Measurements from ENCODE around the gene E2F2.

DNA sequence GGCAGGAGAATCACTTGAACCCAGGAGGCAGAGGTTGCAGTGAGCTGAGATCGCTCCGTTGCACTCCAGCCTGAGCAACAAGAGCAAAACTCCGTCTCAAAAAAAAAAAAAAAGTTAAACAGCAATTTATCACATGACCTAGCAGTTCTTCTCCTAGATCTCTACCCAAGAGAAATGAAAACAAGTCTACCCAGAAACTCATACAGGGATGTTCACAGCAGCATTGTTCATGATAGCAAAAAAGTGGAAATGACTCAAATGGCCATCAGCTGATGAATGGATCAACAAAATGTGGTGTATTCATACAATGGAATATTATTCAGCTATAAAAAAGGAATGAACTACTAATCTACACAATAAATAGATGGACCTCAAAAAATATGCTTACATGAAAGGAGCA, 40.4 kb upstream of the E2F2 start:
- TF ChIP-seq POLR2AphosphoS5 (IDR thresholded peaks at IDR 0.05; ENCODE audit: low read depth, low read length) (no peak), POLR2A (IDR thresholded peaks at IDR 0.05; ENCODE audit: low read depth, low read length) (no peak)
